ENCODE data around the gene WRAP53.

GRCh38 chr17:7652388-7653356 is 35.6 kb upstream of the WRAP53 start:
- TF ChIP-seq CTCF (IDR thresholded peaks at IDR 0.05) (no peak), POLR2A (IDR thresholded peaks at IDR 0.05) (no peak)
